GM23338 (cell line): ENCODE data around the gene HTR1D. TPM values are rescaled to one million over a fixed set of nuclear protein-coding genes. Genes with fewer than 3 reads are reported as not detected.
A peak's percentile ranks its signal among the peaks of the same experiment; 100 is the strongest.

Source experiments
- ATAC-seq: fragments of 200-7000 bp; cut with Tn5 transposase; 3 replicates; pipeline ENCODE4 v1.9.1; 2020
- DNase-seq: peaks from one replicate; pipeline ENCODE4 v3.0.0-alpha.2; 2015; ENCODE audit warnings: low spot score
- H2AFZ ChIP-seq: fragments of 200-600 bp; sonication (generic); 2 replicates; pipeline ENCODE4 v1.8.0; 2016; ENCODE audit warnings: antibody characterized with exemption, mild to moderate bottlenecking, moderate library complexity
- H3F3A ChIP-seq: fragments of 200-600 bp; sonication (generic); replicated peaks from 2 replicates; pipeline ENCODE4 v1.8.0; 2017; ENCODE audit warnings: antibody characterized with exemption, mixed run types, low read depth
- H3K27ac ChIP-seq: fragments of 200-600 bp; sonication (generic); 2 replicates; pipeline ENCODE4 v1.6.1; 2016; ENCODE audit warnings: low read depth
- H3K27me3 ChIP-seq: fragments of 200-600 bp; sonication (generic); 2 replicates; pipeline ENCODE4 v1.8.0; 2016; ENCODE audit warnings: mild to moderate bottlenecking, mixed run types, moderate library complexity; ENCODE audit not compliant: insufficient read depth
- H3K36me3 ChIP-seq: fragments of 200-600 bp; sonication (generic); 2 replicates; pipeline ENCODE4 v1.8.0; 2016; ENCODE audit warnings: mild to moderate bottlenecking; ENCODE audit not compliant: insufficient read depth
- H3K4me1 ChIP-seq: fragments of 200-600 bp; sonication (generic); 2 replicates; pipeline ENCODE4 v1.8.0; 2016; ENCODE audit warnings: mild to moderate bottlenecking, moderate library complexity; ENCODE audit not compliant: insufficient read depth
- H3K4me2 ChIP-seq: fragments of 200-600 bp; sonication (generic); 2 replicates; pipeline ENCODE4 v1.7.1; 2017; ENCODE audit warnings: mixed run types
- H3K4me3 ChIP-seq: fragments of 200-600 bp; sonication (generic); 2 replicates; pipeline ENCODE4 v1.6.1; 2016; ENCODE audit warnings: mixed run types
- H3K79me2 ChIP-seq: fragments of 200-600 bp; sonication (generic); replicated peaks from 2 replicates; pipeline ENCODE4 v1.8.0; 2017; ENCODE audit warnings: mild to moderate bottlenecking; ENCODE audit not compliant: insufficient read depth
- H3K9me2 ChIP-seq: fragments of 200-600 bp; sonication (generic); 2 replicates; pipeline ENCODE4 v1.8.0; 2017; ENCODE audit not compliant: insufficient read depth
- H4K20me1 ChIP-seq: fragments of 200-600 bp; sonication (generic); replicated peaks from 2 replicates; pipeline ENCODE4 v1.8.0; 2017; ENCODE audit warnings: mild to moderate bottlenecking; ENCODE audit not compliant: insufficient read depth
- H3K27ac Mint-ChIP-seq: 2 replicates; pipeline ENCODE4 v1.8.0; 2020; ENCODE audit warnings: inconsistent platforms, mild to moderate bottlenecking, moderate library complexity, mixed read lengths
- H3K27me3 Mint-ChIP-seq: 3 replicates; pipeline ENCODE4 v1.8.0; 2022; ENCODE audit warnings: low read depth, mild to moderate bottlenecking, moderate library complexity, mixed read lengths, inconsistent platforms; ENCODE audit not compliant: insufficient read depth, poor library complexity
- H3K36me3 Mint-ChIP-seq: 3 replicates; pipeline ENCODE4 v1.8.0; 2021; ENCODE audit warnings: low read depth, mild to moderate bottlenecking, inconsistent platforms, moderate library complexity, mixed read lengths
- H3K4me1 Mint-ChIP-seq: 3 replicates; pipeline ENCODE4 v1.8.0; 2020; ENCODE audit warnings: mild to moderate bottlenecking, inconsistent platforms, mixed read lengths
- H3K4me3 Mint-ChIP-seq: 3 replicates; pipeline ENCODE4 v1.8.0; 2021; ENCODE audit warnings: moderate library complexity, mild to moderate bottlenecking, inconsistent platforms, mixed read lengths
- H3K9me3 Mint-ChIP-seq: 3 replicates; pipeline ENCODE4 v1.8.0; 2020; ENCODE audit warnings: moderate library complexity, mild to moderate bottlenecking, inconsistent platforms, mixed read lengths
- CREB1 ChIP-seq: fragments of 250-450 bp; sonication (Bioruptor Pico); IDR thresholded peaks from 2 replicates; pipeline ENCODE4 v1.5.0; 2020; ENCODE audit warnings: low read depth, mild to moderate bottlenecking, moderate library complexity
- CTCF ChIP-seq, 2 experiments: fragments of 200-600 bp in 1 of 2; sonication (generic) in 1 of 2; conservative IDR thresholded peaks; 2 replicates each; pipeline versions ENCODE4 v1.5.1 to v1.6.1; 2016 to 2017; ENCODE audit warnings: antibody characterized with exemption in 2 of 2, low read depth in 2 of 2, mild to moderate bottlenecking in 2 of 2, moderate library complexity in 1 of 2
- ETS1 ChIP-seq: IDR thresholded peaks from 2 replicates; pipeline ENCODE4 v1.6.1; 2016; ENCODE audit warnings: antibody characterized with exemption
- EZH2 ChIP-seq: fragments of 200-600 bp; sonication (generic); IDR thresholded peaks from one replicate; pipeline ENCODE4 v1.8.0; 2017; ENCODE audit warnings: antibody characterized with exemption, mild to moderate bottlenecking, low read depth; ENCODE audit not compliant: unreplicated experiment
- EZH2phosphoT487 ChIP-seq: fragments of 200-600 bp; sonication (generic); IDR thresholded peaks from one replicate; pipeline ENCODE4 v1.8.1; 2018; ENCODE audit warnings: antibody characterized with exemption; ENCODE audit not compliant: unreplicated experiment
- JUNB ChIP-seq: IDR thresholded peaks from one replicate; pipeline ENCODE4 v1.6.1; 2016; ENCODE audit warnings: antibody characterized with exemption; ENCODE audit not compliant: unreplicated experiment
- NANOG ChIP-seq: IDR thresholded peaks from 2 replicates; pipeline ENCODE4 v1.6.1; 2016; ENCODE audit warnings: antibody characterized with exemption, borderline replicate concordance
- POLR2AphosphoS5 ChIP-seq: IDR thresholded peaks from 2 replicates; pipeline ENCODE4 v1.6.1; 2016; ENCODE audit warnings: antibody characterized with exemption, low read depth
- STAT1 ChIP-seq: IDR thresholded peaks from one replicate; pipeline ENCODE4 v1.6.1; 2016; ENCODE audit warnings: antibody characterized with exemption; ENCODE audit not compliant: unreplicated experiment
- ZNF114 ChIP-seq: fragments of 250-450 bp; sonication (Bioruptor Pico); IDR thresholded peaks from 2 replicates; pipeline ENCODE4 v1.5.0; 2020; ENCODE audit warnings: mild to moderate bottlenecking, moderate library complexity
- ZNF331 ChIP-seq: fragments of 250-450 bp; sonication (Bioruptor Pico); IDR thresholded peaks from 2 replicates; pipeline ENCODE4 v1.5.0; 2020; ENCODE audit warnings: low read depth, mild to moderate bottlenecking, moderate library complexity
- polyA plus RNA-seq: library from polyadenylated mRNA; unstranded; fragments of >200 nt; fragmentation: Nextera tagmentation; extraction: Ambion mirVana; gene quantifications from 2 replicates; pipeline ENCODE4 v1.2.1, GENCODE V29; 2016
- total RNA-seq: library from RNA; depleted of rRNA; stranded (reverse); fragments of >200 nt; shearing (Covaris generic); gene quantifications from 2 replicates; pipeline ENCODE4 v1.2.3, GENCODE V29; 2014
- TF ChIP-seq, protein P1 (sequence below): IDR thresholded peaks from one replicate; pipeline ENCODE4 v1.6.1; 2018; ENCODE audit warnings: antibody characterized with exemption; ENCODE audit not compliant: unreplicated experiment

HTR1D gene
- total and polyA plus RNA-seq, 2 experiments from 2014 or later, result 2.4 to 4.1 TPM

- 0 out of 2 replicates have a peak, but pooled peaks cover 2% of the 10 kb centered on the region for H3F3A ChIP-seq
- H3K4me1 Mint-ChIP-seq, result peaks cover 28% of the 10 kb centered on the region
- peak overlapping the region; percentile 92 for H3K27ac ChIP-seq
- peak overlapping the region; percentile 64; the same call in 1 of the 2 replicates for H2AFZ ChIP-seq
- 0 out of 2 replicates have a peak, but pooled peaks have one; percentile 16 for TF ChIP-seq POLR2AphosphoS5
- no peak for TF ChIP-seq JUNB
- no peaks in the 10 kb centered on the region for H3K36me3 ChIP-seq
- DNase-seq (peak; percentile 84), ATAC-seq (peak; percentile 63)
- peaks cover 51% of the 10 kb centered on the region for H3K79me2 ChIP-seq
- H3K9me2 ChIP-seq, result no peaks in the 10 kb centered on the region
- H3K4me3 Mint-ChIP-seq, result peak overlapping the region; percentile 96
- H3K4me3 ChIP-seq, result peak overlapping the region; percentile 98
- H3K27me3 ChIP-seq, result no peaks in the 10 kb centered on the region
- peak overlapping the region; percentile 70 for H3K27ac Mint-ChIP-seq
- peaks cover 24% of the 10 kb centered on the region for H3K4me1 ChIP-seq
- peaks cover 10% of the 10 kb centered on the region for H3K27me3 Mint-ChIP-seq
- peaks cover 43% of the 10 kb centered on the region for H4K20me1 ChIP-seq
- no peaks in the 10 kb centered on the region for H3K36me3 Mint-ChIP-seq
- H3K4me2 ChIP-seq, result peak overlapping the region; percentile 84
- no peaks in the 10 kb centered on the region for H3K9me3 Mint-ChIP-seq
These were observed 49.8 kb downstream of the HTR1D start for GRCh38 chr1:23167353-23168078.

DNA sequence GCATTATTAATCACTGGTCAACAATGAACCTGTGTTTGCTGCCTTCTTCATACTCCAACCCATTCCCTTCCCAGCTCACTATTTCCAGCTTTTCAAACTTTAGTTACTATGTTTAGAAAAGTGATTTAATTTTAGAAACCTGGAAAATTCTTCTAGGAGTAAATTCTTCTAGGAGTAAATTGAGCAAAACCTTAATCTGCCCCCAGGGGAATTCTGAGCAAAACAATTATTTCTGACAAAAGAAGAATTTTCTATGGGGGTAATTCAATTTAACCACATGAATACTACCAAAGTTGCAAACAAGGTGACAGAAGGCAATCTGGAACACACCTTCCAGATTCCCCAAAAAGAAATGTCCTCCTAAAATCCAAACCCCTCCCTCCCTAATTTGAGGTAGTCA lies 50.4 kb downstream of the HTR1D start:
- ATAC-seq, result no peak
- Mint-ChIP-seq H3K36me3 (no peaks in the 10 kb centered on the region), H3K9me3 (no peaks in the 10 kb centered on the region), H3K4me1 (peaks cover 28% of the 10 kb centered on the region), H3K4me3 (peak overlapping the region; percentile 96), H3K27me3 (peaks cover 10% of the 10 kb centered on the region), H3K27ac (peak overlapping the region; percentile 65; the same call in 1 of the 2 replicates)
- Histone ChIP-seq H3K79me2 (peaks cover 58% of the 10 kb centered on the region), H3K4me2 (peak overlapping the region; percentile 84), H3K4me3 (peak overlapping the region; percentile 98), H3K27me3 (no peaks in the 10 kb centered on the region), H3K36me3 (no peaks in the 10 kb centered on the region), H2AFZ (no peak overlapping the region), H3K9me2 (no peaks in the 10 kb centered on the region), H4K20me1 (peaks cover 48% of the 10 kb centered on the region), H3K27ac (0 out of 2 replicates have a peak overlapping the region, but pooled peaks have one; percentile 92), H3F3A (0 out of 2 replicates have a peak, but pooled peaks cover under 1% of the 10 kb centered on the region), H3K4me1 (peaks cover 24% of the 10 kb centered on the region)
- DNase-seq, result no peak
- TF ChIP-seq ZNF114 (CRISPR knock-in tag), result no peak
- TF ChIP-seq EZH2phosphoT487, result no peak
- TF ChIP-seq NANOG, result no peak
- TF ChIP-seq ZNF331 (CRISPR knock-in tag), result no peak
- no peak for TF ChIP-seq ETS1
- TF ChIP-seq, protein P1, sequence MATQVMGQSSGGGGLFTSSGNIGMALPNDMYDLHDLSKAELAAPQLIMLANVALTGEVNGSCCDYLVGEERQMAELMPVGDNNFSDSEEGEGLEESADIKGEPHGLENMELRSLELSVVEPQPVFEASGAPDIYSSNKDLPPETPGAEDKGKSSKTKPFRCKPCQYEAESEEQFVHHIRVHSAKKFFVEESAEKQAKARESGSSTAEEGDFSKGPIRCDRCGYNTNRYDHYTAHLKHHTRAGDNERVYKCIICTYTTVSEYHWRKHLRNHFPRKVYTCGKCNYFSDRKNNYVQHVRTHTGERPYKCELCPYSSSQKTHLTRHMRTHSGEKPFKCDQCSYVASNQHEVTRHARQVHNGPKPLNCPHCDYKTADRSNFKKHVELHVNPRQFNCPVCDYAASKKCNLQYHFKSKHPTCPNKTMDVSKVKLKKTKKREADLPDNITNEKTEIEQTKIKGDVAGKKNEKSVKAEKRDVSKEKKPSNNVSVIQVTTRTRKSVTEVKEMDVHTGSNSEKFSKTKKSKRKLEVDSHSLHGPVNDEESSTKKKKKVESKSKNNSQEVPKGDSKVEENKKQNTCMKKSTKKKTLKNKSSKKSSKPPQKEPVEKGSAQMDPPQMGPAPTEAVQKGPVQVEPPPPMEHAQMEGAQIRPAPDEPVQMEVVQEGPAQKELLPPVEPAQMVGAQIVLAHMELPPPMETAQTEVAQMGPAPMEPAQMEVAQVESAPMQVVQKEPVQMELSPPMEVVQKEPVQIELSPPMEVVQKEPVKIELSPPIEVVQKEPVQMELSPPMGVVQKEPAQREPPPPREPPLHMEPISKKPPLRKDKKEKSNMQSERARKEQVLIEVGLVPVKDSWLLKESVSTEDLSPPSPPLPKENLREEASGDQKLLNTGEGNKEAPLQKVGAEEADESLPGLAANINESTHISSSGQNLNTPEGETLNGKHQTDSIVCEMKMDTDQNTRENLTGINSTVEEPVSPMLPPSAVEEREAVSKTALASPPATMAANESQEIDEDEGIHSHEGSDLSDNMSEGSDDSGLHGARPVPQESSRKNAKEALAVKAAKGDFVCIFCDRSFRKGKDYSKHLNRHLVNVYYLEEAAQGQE, result no peak
- TF ChIP-seq CREB1 (CRISPR knock-in tag), result no peak
- TF ChIP-seq STAT1, result no peak
- no peak for TF ChIP-seq EZH2
- TF ChIP-seq POLR2AphosphoS5, result no peak
- TF ChIP-seq JUNB, result no peak
- no peak for TF ChIP-seq CTCF (conservative IDR thresholded peaks at IDR 0.05; ENCODE audit: low read depth in 2 of 2)
